Stomach (tissue), 4 donors: ENCODE results near the gene HJURP.

ENCODE experiments used
- CTCF ChIP-seq, 7 experiments: fragments of 450-650 bp in 4 of 7; fragments of 200-600 bp in 3 of 7; sonication (generic) in 3 of 7; IDR thresholded peaks; one replicate each; pipeline ENCODE4 v1.5.1; 2016 to 2019; ENCODE audit warnings: antibody characterized with exemption in 7 of 7, control low read depth in 2 of 7, mild to moderate bottlenecking in 1 of 7
- POLR2A ChIP-seq, 4 donors: fragments of 450-650 bp; IDR thresholded peaks; one replicate each; pipeline ENCODE4 v1.6.1; 2016; ENCODE audit warnings: antibody characterized with exemption in 4 of 4, control low read depth in 2 of 4, mild to moderate bottlenecking in 1 of 4, moderate library complexity in 1 of 4

- TF ChIP-seq CTCF (IDR thresholded peaks at IDR 0.05) (no peak), POLR2A (IDR thresholded peaks at IDR 0.05) (no peak)
Measured at GRCh38 chr2:233795735-233796171, 58.6 kb downstream of the HJURP start.
